WTC11 (cell line): ENCODE measurements around the gene IL12RB2.

Experiments used
- CBFB ChIP-seq: sonication (generic); formaldehyde crosslinking; IDR thresholded peaks from 2 replicates; pipeline ENCODE4 v1.8.1; 2022; ENCODE audit warnings: mild to moderate bottlenecking, low read depth, missing genetic modification reagents
- CREB1 ChIP-seq: sonication (generic); formaldehyde crosslinking; IDR thresholded peaks from 2 replicates; pipeline ENCODE4 v1.8.0; 2023; ENCODE audit warnings: mild to moderate bottlenecking, missing genetic modification reagents
- CREM ChIP-seq: sonication (generic); formaldehyde crosslinking; IDR thresholded peaks from 2 replicates; pipeline ENCODE4 v1.8.1; 2022; ENCODE audit warnings: mild to moderate bottlenecking, missing genetic modification reagents, moderate library complexity
- MXD4 ChIP-seq: fragments of 250-450 bp; sonication (Bioruptor Pico); IDR thresholded peaks from 2 replicates; pipeline ENCODE4 v1.8.0; 2021; ENCODE audit warnings: mild to moderate bottlenecking, moderate library complexity, borderline replicate concordance
- RELA ChIP-seq: sonication (generic); formaldehyde crosslinking; IDR thresholded peaks from 2 replicates; pipeline ENCODE4 v1.8.1; 2022; ENCODE audit warnings: missing genetic modification reagents, mild to moderate bottlenecking, borderline replicate concordance
- TEAD1 ChIP-seq: sonication (generic); formaldehyde crosslinking; IDR thresholded peaks from 2 replicates; pipeline ENCODE4 v1.8.0; 2022; ENCODE audit warnings: mild to moderate bottlenecking, missing genetic modification reagents
- TEAD4 ChIP-seq: sonication (generic); formaldehyde crosslinking; IDR thresholded peaks from 2 replicates; pipeline ENCODE4 v1.8.0; 2022; ENCODE audit warnings: mild to moderate bottlenecking, missing genetic modification reagents
- ZNF263 ChIP-seq: sonication (generic); formaldehyde crosslinking; IDR thresholded peaks from 2 replicates; pipeline ENCODE4 v1.8.1; 2022; ENCODE audit warnings: low read depth, mild to moderate bottlenecking, moderate library complexity, missing genetic modification reagents
- TF ChIP-seq, protein P1 (sequence below): fragments of 200-600 bp; IDR thresholded peaks from 2 replicates; pipeline ENCODE4 v1.8.0; 2022; ENCODE audit warnings: antibody characterized with exemption
- TF ChIP-seq, protein P2 (sequence below): sonication (generic); formaldehyde crosslinking; IDR thresholded peaks from 2 replicates; pipeline ENCODE4 v1.8.0; 2022; ENCODE audit warnings: mild to moderate bottlenecking, missing genetic modification reagents
- TF ChIP-seq, protein P3 (sequence below): sonication (generic); formaldehyde crosslinking; IDR thresholded peaks from 2 replicates; pipeline ENCODE4 v1.8.0; 2022; ENCODE audit warnings: mild to moderate bottlenecking, missing genetic modification reagents
- TF ChIP-seq, protein P4 (sequence below): sonication (generic); formaldehyde crosslinking; IDR thresholded peaks from 2 replicates; pipeline ENCODE4 v1.8.1; 2022; ENCODE audit warnings: mild to moderate bottlenecking, missing genetic modification reagents, moderate library complexity, borderline replicate concordance
- TF ChIP-seq, protein P5 (sequence below): sonication (generic); formaldehyde crosslinking; IDR thresholded peaks from 2 replicates; pipeline ENCODE4 v1.8.1; 2023; ENCODE audit warnings: mild to moderate bottlenecking, missing genetic modification reagents, moderate library complexity

DNA sequence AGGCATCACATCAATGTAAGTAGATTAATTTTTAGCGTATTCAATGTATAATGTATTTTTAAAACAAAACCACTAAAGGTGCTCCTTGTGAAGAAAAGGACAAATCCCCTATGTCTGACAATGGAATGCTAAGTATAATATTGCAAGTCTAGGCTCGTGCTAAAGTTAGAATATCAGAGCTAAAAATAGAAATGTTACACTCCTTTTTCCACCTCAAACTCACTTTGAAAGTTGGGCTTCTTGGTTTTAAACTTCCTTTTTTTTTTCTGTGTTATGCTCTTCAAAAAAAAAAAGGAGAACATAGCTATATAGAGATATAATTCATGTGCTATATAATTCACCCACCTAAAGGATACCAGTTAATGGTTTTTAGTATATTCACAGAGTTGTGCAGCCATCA, 126.2 kb downstream of the IL12RB2 start:
- TF ChIP-seq CBFB (CRISPR knock-in tag) (no peak), MXD4 (CRISPR knock-in tag) (no peak), RELA (no peak), CREB1 (CRISPR knock-in tag) (no peak), TEAD1 (no peak), TEAD4 (CRISPR knock-in tag) (no peak), ZNF263 (CRISPR knock-in tag) (no peak), CREM (no peak)
- TF ChIP-seq, protein P1, sequence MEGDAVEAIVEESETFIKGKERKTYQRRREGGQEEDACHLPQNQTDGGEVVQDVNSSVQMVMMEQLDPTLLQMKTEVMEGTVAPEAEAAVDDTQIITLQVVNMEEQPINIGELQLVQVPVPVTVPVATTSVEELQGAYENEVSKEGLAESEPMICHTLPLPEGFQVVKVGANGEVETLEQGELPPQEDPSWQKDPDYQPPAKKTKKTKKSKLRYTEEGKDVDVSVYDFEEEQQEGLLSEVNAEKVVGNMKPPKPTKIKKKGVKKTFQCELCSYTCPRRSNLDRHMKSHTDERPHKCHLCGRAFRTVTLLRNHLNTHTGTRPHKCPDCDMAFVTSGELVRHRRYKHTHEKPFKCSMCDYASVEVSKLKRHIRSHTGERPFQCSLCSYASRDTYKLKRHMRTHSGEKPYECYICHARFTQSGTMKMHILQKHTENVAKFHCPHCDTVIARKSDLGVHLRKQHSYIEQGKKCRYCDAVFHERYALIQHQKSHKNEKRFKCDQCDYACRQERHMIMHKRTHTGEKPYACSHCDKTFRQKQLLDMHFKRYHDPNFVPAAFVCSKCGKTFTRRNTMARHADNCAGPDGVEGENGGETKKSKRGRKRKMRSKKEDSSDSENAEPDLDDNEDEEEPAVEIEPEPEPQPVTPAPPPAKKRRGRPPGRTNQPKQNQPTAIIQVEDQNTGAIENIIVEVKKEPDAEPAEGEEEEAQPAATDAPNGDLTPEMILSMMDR, result no peak
- TF ChIP-seq, protein P2, sequence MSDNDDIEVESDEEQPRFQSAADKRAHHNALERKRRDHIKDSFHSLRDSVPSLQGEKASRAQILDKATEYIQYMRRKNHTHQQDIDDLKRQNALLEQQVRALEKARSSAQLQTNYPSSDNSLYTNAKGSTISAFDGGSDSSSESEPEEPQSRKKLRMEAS (CRISPR knock-in tag), result no peak
- TF ChIP-seq, protein P3, sequence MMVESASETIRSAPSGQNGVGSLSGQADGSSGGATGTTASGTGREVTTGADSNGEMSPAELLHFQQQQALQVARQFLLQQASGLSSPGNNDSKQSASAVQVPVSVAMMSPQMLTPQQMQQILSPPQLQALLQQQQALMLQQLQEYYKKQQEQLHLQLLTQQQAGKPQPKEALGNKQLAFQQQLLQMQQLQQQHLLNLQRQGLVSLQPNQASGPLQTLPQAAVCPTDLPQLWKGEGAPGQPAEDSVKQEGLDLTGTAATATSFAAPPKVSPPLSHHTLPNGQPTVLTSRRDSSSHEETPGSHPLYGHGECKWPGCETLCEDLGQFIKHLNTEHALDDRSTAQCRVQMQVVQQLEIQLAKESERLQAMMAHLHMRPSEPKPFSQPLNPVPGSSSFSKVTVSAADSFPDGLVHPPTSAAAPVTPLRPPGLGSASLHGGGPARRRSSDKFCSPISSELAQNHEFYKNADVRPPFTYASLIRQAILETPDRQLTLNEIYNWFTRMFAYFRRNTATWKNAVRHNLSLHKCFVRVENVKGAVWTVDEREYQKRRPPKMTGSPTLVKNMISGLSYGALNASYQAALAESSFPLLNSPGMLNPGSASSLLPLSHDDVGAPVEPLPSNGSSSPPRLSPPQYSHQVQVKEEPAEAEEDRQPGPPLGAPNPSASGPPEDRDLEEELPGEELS (CRISPR knock-in tag), result no peak
- TF ChIP-seq, protein P4, sequence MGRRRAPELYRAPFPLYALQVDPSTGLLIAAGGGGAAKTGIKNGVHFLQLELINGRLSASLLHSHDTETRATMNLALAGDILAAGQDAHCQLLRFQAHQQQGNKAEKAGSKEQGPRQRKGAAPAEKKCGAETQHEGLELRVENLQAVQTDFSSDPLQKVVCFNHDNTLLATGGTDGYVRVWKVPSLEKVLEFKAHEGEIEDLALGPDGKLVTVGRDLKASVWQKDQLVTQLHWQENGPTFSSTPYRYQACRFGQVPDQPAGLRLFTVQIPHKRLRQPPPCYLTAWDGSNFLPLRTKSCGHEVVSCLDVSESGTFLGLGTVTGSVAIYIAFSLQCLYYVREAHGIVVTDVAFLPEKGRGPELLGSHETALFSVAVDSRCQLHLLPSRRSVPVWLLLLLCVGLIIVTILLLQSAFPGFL, result no peak
- TF ChIP-seq, protein P5, sequence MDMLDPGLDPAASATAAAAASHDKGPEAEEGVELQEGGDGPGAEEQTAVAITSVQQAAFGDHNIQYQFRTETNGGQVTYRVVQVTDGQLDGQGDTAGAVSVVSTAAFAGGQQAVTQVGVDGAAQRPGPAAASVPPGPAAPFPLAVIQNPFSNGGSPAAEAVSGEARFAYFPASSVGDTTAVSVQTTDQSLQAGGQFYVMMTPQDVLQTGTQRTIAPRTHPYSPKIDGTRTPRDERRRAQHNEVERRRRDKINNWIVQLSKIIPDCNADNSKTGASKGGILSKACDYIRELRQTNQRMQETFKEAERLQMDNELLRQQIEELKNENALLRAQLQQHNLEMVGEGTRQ (CRISPR knock-in tag), result no peak
